Common myeloid progenitor, CD34-positive (primary cell): ENCODE measurements around the gene TXN.

Experiments
- CTCF ChIA-PET: fragments of 350-600 bp; sonication (Branson Sonifier 250); formaldehyde crosslinking; loops from one replicate; lab custom pipeline; 2021; ENCODE audit warnings: antibody characterized with exemption; lab: Charles Lee
- POLR2A ChIA-PET: fragments of 350-600 bp; sonication (Branson Sonifier 250); formaldehyde crosslinking; loops from one replicate; lab custom pipeline; 2021; ENCODE audit warnings: antibody characterized with exemption; lab: Charles Lee
- DNase-seq, 3 donors: peaks; one replicate each; pipeline versions ENCODE4 v3.0.0 to v3.0.0-alpha.2; 2013
- H3K27ac ChIP-seq, 2 experiments: 1 replicate in 1 of 2; 2 replicates in 1 of 2; pipeline ENCODE4 v1.7.0; 2013; ENCODE audit warnings: inconsistent platforms in 2 of 2, low read length in 2 of 2, mild to moderate bottlenecking in 2 of 2, low read depth in 1 of 2, moderate library complexity in 1 of 2; ENCODE audit not compliant: severe bottlenecking in 2 of 2, insufficient read depth in 1 of 2, poor library complexity in 1 of 2
- H3K27me3 ChIP-seq, 5 experiments: replicated peaks in 2 of 5; 1 replicate in 3 of 5; 2 replicates in 2 of 5; pipeline versions ENCODE4 v1.6.1 to v1.7.0; 2013; ENCODE audit warnings: low read length in 4 of 5, mild to moderate bottlenecking in 2 of 5, moderate library complexity in 2 of 5, inconsistent platforms in 1 of 5; ENCODE audit not compliant: insufficient read depth in 5 of 5, control insufficient read depth in 4 of 5
- H3K36me3 ChIP-seq, 4 experiments: 1 replicate in 2 of 4; 2 replicates in 2 of 4; pipeline versions ENCODE4 v1.6.1 to v1.7.0; 2013; ENCODE audit warnings: low read length in 3 of 4, control low read depth in 1 of 4, mild to moderate bottlenecking in 1 of 4; ENCODE audit not compliant: control insufficient read depth in 4 of 4, insufficient read depth in 4 of 4
- H3K4me1 ChIP-seq, 4 experiments: 1 replicate in 3 of 4; 2 replicates in 1 of 4; pipeline versions ENCODE4 v1.6.1 to v1.7.1; 2013; ENCODE audit warnings: low read length in 3 of 4, mild to moderate bottlenecking in 3 of 4, control low read depth in 1 of 4, inconsistent platforms in 1 of 4, moderate library complexity in 1 of 4; ENCODE audit not compliant: control insufficient read depth in 4 of 4, insufficient read depth in 4 of 4; ENCODE audit errors: control extremely low read depth in 1 of 4
- H3K4me3 ChIP-seq, 7 experiments: 1 replicate in 4 of 7; 2 replicates in 3 of 7; pipeline versions ENCODE4 v1.5.1 to v1.7.0; 2013; ENCODE audit warnings: mild to moderate bottlenecking in 7 of 7, low read length in 6 of 7, moderate library complexity in 6 of 7, inconsistent platforms in 2 of 7, low read depth in 2 of 7, control low read depth in 1 of 7; ENCODE audit not compliant: insufficient read depth in 4 of 7, control insufficient read depth in 1 of 7; ENCODE audit errors: extremely low read depth in 1 of 7
- H3K9me3 ChIP-seq, 5 experiments: 1 replicate in 4 of 5; 2 replicates in 1 of 5; pipeline versions ENCODE4 v1.6.1 to v1.7.1; 2013; ENCODE audit warnings: low read length in 4 of 5, mild to moderate bottlenecking in 2 of 5, inconsistent platforms in 1 of 5, low read depth in 1 of 5, moderate library complexity in 1 of 5; ENCODE audit not compliant: control insufficient read depth in 4 of 5, insufficient read depth in 2 of 5; ENCODE audit errors: control extremely low read depth in 1 of 5
- WGBS: methylation state at CpG from one replicate; pipeline ENCODE4 v1.1.5; 2013; ENCODE audit not compliant: insufficient coverage; 5-methylcytosine and 5-hydroxymethylcytosine counted together

The TXN gene

DNA sequence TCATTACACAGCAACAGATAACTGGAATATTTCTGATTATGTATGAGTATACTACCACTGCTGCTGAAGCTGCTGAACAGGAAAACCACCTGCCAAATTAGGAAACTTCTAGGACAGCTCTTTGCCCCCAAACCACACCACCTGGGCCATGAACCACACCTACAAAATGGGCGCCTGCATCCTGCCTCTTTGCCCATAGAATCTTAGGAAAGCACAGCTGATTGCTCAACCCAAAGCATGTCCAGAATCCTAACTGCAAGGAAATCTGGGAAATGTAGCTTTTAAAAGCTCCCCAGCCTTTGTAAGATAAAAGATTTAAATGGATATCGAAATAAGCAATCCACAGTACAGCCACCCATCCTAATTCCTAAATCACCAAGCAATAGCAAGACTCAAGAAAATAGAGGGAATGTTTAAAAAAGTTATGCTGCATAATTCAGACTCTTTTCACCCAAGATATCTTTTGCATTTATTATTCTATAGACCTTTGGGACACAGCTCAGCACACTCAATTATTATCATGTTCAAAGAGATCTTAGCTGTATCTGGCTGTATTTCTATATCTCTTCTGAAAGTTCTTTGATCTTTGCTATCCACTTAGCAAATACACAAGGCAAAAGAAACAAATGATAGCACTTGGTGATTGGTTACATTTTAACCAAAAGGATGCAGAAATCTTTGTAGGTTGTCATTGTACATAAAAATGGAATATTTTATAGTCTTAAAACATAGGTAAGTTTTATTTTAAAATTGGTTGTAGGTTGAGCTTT, 41.5 kb downstream of the TXN start:
- Histone ChIP-seq H3K4me3 (no peak overlapping the region), H3K27ac (no peak overlapping the region), H3K36me3 (no peaks in the 10 kb centered on the region), H3K9me3 (peaks cover 0 to 3% (median 0%) of the 10 kb centered on the region in 5 experiments), H3K4me1 (peaks cover 0 to 7% (median 4%) of the 10 kb centered on the region in 4 experiments), H3K27me3 (no peaks in the 10 kb centered on the region)
- no peak for DNase-seq
- POLR2A ChIA-PET = no interaction called here
- CTCF ChIA-PET = interaction anchor here (0.7 to 11.1 kb wide), 7 partner anchors 8 to 640 kb away, joined by 3 to 134 read pairs (median 3); no protein-coding TSS in a partner anchor
- WGBS = no CpG with 5 or more reads among the region's 2 CpGs

DNA sequence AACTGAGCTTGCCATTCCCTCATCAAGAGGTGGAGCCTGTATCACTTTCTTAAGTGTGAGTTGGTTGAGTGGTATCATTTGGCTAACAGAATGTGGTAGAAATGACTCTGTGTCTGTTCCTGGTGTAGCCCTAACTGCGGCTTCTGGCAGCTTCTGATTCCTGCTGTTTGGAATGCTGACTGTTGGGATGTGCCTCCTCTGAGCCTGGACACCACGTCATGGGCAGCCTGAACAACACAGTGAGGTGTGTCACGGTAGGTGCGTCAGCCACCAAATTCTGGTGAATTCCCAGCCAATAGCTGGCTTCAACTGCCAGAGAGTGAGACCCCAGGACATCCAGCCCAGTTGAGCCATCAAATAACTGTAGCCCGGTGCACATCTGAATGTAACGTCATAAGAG, 42.2 kb downstream of the TXN start:
- no peaks in the 10 kb centered on the region for H3K36me3 ChIP-seq
- H3K9me3 ChIP-seq = peaks cover 0 to 3% (median 0%) of the 10 kb centered on the region in 5 experiments
- no peak overlapping the region for H3K27ac ChIP-seq
- POLR2A ChIA-PET = no interaction called here
- peaks cover 0 to 7% (median 4%) of the 10 kb centered on the region in 4 experiments for H3K4me1 ChIP-seq
- H3K27me3 ChIP-seq = no peaks in the 10 kb centered on the region
- 95% methylated on average over 5 of the region's 6 CpGs for WGBS
- CTCF ChIA-PET = interaction anchor here (0.5 to 11.1 kb wide), 6 partner anchors 10 to 868 kb away, joined by 3 to 134 read pairs (median 4); no protein-coding TSS in a partner anchor
- DNase-seq = no peak
- no peak overlapping the region for H3K4me3 ChIP-seq

DNA sequence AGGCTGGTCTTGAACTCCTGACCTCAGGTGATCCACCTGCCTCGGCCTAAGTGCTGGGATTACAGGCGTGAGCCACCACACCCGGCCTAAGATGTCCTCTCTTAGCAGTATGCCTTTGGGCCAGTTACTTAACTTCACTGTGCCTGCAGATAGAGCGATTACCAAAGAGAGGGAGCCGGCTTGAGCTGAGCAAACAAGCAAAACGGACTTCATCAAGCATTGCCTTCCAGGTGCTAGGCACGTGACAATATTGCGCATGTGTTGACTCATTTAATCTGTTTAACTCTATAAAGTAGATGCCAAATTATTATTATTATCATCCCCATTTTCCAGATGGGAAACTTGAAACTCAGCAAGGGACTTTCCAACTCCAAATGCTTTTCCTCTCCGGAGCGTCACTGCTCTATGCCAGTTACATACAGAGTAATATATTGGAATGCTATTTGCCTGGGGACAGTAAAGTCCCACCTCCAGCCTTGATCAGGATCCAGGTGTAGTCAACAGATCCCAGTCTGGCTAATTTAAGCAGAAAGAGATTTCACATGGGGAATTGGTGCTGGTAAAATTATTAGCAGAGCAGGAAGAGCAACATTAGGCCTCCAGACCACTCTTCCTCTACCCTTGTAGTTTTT, 42.8 kb downstream of the TXN start:
- WGBS = 100% methylated on average over 4 of the region's 10 CpGs
- ChIA-PET CTCF (interaction anchor here (0.5 to 11.1 kb wide), 4 partner anchors 10 to 869 kb away, joined by 3 to 134 read pairs (median 4); no protein-coding TSS in a partner anchor), POLR2A (no interaction called here)
- peaks cover 0 to 7% (median 4%) of the 10 kb centered on the region in 4 experiments for H3K4me1 ChIP-seq
- H3K4me3 ChIP-seq = no peak overlapping the region
- no peaks in the 10 kb centered on the region for H3K27me3 ChIP-seq
- no peak for DNase-seq
- H3K27ac ChIP-seq = no peak overlapping the region
- no peaks in the 10 kb centered on the region for H3K36me3 ChIP-seq
- H3K9me3 ChIP-seq = peaks cover 0 to 3% (median 0%) of the 10 kb centered on the region in 5 experiments

- Histone ChIP-seq H3K27ac (no peak within 1 kb of the TSS), H3K4me1 (peaks cover 0 to 5% (median 0%) of the 10 kb centered on the region in 4 experiments), H3K4me3 (peak within 1 kb of the TSS in 2 of 7 experiments; percentile 22 to 54), H3K27me3 (no peaks in the 10 kb centered on the region), H3K36me3 (no peaks in the 10 kb centered on the region), H3K9me3 (peaks cover 0 to 3% (median 0%) of the 10 kb centered on the region in 5 experiments)
- 95% methylated on average over 4 of the region's 9 CpGs for WGBS
- ChIA-PET CTCF (interaction anchor here (1.2 kb wide), 1 partner anchor 11 kb away, joined by 3 read pairs; no protein-coding TSS in a partner anchor), POLR2A (interaction anchor here (0.6 to 0.7 kb wide), 2 partner anchors 24 to 29 kb away, joined by 3 to 4 read pairs; no protein-coding TSS in a partner anchor)
- no peak for DNase-seq
These were observed 48.3 kb downstream of the TXN start, which contains the start of gene C9orf152 for GRCh38 chr9:110208031-110208430. TSS of gene C9orf152 (minus strand) at chr9:110208159. CDS start at chr9:110207579, 580 bp downstream.

GRCh38 chr9:110207071-110207641, 49.2 kb downstream of the TXN start:
- POLR2A ChIA-PET = interaction anchor here (0.6 to 0.7 kb wide), 2 partner anchors 23 to 28 kb away, joined by 3 to 4 read pairs; no protein-coding TSS in a partner anchor
- 52% methylated on average over 6 of the region's 6 CpGs for WGBS

GRCh38 chr9:110206389-110206788, 49.9 kb downstream of the TXN start:
- ChIA-PET CTCF (interaction anchor here (0.9 to 1.6 kb wide), 2 partner anchors 9 to 19 kb away, joined by 3 read pairs; no protein-coding TSS in a partner anchor), POLR2A (no interaction called here)
- DNase-seq = no peak
- Histone ChIP-seq H3K4me1 (peaks cover 0 to 5% (median 0%) of the 10 kb centered on the region in 4 experiments), H3K36me3 (no peaks in the 10 kb centered on the region), H3K9me3 (no peaks in the 10 kb centered on the region), H3K27ac (no peak overlapping the region), H3K27me3 (no peaks in the 10 kb centered on the region), H3K4me3 (no peak overlapping the region)
- WGBS = 100% methylated on average over 1 of the region's 1 CpG

More at GRCh38 chr9:110207071-110207641, 49.2 kb downstream of the TXN start:
- no peak for DNase-seq
- H3K27me3 ChIP-seq = no peaks in the 10 kb centered on the region
- CTCF ChIA-PET = interaction anchor here (1.2 to 1.6 kb wide), 2 partner anchors 8 to 12 kb away, joined by 3 read pairs; no protein-coding TSS in a partner anchor
- H3K27ac ChIP-seq = no peak overlapping the region
- peak overlapping the region in 2 of 7 experiments; percentile 22 to 54 for H3K4me3 ChIP-seq
- H3K4me1 ChIP-seq = peaks cover 0 to 5% (median 0%) of the 10 kb centered on the region in 4 experiments
- no peaks in the 10 kb centered on the region for H3K36me3 ChIP-seq
- H3K9me3 ChIP-seq = no peaks in the 10 kb centered on the region
